Islet of Langerhans (tissue), 1 donor: ENCODE measurements around the gene TMEM37.
"Not testable (repeated sequence)": the region's sequence is repeated elsewhere in the genome, so short reads cannot be mapped to it uniquely, and the experiment has no call there.

Source experiments
- FAIRE-seq: peaks from one replicate; lab custom pipeline; 2011; peaks lifted over from hg19 to GRCh38; lab: Jason Lieb, UNC

Gene TMEM37, protein sequence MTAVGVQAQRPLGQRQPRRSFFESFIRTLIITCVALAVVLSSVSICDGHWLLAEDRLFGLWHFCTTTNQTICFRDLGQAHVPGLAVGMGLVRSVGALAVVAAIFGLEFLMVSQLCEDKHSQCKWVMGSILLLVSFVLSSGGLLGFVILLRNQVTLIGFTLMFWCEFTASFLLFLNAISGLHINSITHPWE

DNA sequence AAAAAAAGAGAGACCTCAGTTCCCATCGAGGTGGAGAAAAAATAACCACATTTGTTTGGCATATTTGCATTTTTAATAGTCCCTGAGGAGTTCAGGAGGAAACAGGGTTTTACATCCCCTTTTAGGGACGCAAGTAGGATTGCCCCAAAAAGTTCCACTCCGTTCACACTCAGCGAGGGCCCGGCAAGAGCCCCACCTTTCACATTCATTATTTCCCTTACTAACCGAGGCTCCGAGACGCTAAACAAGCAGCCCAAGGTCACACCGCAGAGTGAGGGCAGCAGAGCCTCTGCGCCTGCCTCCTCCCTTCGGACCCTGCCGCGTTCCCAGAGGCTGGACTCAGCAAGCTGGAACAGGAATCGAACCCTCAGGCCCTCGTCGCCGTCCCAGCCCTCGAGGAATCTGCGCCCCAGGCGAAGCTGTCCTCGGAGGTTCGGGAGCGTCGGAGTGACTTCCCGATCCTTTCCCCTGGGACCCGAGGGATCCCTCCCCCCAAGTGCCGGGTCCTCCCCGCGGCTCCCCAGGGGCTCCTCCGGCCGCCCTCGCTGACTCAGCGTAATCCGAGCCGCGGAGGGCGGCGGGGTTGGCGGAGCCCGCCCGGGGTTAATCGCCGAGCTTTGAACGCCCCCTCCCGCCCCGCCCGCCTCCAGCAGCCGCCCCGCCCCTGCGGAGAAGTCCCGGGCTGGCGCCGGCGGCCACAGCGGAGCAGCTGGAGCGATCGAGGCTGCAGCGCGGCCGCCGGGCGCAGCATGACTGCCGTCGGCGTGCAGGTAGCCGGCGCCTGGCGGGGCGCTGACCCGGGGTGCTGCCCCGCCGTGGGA lies at the start of gene TMEM37:
TMEM37 (plus strand) TSS at position 700 of the 821 bp plus-strand sequence; CDS start at position 750, 50 bp downstream.
- FAIRE-seq: no peak

DNA sequence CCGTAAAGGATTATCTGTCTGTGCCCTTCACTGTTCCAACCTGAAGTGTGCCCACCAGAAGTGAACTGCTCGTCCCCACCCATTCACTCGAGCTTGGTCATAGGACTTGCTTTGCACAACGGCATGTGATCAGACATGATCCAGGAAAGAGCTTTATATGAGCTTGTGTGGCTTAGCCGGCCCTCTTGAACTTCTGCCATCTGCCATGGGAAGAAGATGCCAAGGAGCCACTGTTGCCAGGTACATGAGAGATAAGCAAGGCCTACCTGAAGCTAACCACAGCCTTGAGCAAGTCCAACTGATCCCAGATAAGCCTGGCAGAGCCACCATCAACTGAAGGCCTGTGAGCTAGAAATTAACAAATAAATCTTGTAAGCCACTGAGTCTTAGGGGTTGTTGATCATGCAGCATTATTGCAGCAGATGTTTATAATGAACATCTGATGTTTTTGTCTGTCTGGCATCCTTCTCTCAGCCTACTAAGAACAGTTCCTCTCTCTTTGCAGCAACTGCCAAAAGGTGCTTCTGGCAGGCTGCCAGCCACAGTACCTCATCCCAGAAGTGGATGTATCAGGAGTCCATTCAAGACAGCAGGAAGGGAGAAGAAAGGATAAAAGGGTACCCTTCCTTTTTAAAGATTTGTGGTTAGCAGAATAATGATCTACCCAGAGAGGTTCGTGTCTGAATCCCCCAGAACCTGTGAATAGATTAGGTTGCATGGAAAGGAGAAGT lies 48.1 kb upstream of the TMEM37 start:
- FAIRE-seq: no peak

DNA sequence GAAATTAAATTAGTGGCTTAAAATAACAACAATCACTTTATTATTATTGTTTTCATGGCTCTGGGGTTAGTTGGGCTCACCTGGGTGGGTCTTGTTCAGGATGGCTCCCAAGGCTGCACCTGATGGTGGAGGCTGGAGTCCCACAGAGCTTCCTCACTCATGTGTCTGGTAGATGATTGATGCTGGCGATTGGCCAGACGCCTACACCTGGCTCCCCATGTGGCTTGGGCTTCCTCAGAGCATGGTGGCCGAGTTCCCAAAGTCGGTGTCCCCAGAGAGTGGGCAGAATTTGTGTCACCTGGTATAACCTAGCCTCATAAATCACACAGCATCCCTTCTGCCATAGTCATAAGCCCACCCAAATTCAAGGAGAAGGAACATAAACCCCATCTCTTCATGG lies 46.7 kb upstream of the TMEM37 start:
- no peak for FAIRE-seq

DNA sequence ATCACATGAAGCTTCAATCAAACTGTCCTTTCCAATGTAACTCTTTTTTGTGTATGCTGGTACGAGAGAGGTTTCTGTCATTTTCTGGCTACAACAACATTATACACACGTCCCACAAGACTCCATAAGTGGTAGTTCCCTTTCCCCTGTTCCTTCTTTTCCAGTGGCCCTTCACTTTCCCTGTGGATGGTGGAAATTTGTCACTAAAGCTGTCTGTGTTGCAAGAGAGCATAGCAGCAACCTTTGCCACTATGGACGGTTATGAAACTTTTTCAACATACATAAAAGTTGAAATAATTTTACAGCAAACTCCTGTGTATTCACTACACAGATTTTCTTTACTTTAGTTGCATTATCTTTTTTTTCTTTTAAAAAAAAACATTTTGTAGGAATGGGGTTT lies 46.2 kb upstream of the TMEM37 start:
- FAIRE-seq: no peak

DNA sequence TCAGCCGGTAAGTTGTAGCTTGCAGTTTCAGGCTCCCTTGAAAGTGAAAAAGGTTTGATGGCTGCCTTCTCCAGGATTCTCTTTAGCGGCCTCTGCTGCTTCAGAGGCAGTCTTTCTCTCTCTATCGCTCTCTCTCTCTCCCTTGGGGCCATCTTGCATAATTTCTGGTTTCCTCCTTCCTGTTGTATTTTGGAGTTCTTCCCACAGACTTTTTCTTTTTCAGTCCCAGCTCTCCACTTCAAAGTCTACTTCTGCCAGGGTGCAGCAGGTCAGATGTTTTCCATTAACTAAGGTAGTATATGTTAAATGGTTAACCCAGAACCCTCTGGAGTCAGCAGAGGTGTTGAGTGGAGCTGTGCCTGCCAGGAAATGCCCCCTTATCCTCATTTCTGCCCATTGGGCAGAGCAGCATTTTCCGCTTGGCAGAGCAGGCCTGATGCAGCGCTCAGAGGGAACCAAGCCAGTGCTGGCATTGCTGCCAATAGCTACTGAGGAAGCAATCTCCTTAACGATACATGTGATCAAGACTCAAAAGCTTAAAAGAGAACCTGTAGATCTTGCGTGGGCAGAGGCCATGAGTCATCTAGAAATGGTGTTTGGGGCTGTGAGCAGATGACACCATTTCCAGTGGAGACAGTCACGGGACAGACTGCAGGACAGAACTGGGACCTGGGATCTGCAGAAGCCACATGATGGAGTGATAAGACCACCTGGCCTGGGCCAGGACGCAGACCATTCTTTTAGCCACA lies 44.1 kb upstream of the TMEM37 start:
- FAIRE-seq: peak; percentile 79

DNA sequence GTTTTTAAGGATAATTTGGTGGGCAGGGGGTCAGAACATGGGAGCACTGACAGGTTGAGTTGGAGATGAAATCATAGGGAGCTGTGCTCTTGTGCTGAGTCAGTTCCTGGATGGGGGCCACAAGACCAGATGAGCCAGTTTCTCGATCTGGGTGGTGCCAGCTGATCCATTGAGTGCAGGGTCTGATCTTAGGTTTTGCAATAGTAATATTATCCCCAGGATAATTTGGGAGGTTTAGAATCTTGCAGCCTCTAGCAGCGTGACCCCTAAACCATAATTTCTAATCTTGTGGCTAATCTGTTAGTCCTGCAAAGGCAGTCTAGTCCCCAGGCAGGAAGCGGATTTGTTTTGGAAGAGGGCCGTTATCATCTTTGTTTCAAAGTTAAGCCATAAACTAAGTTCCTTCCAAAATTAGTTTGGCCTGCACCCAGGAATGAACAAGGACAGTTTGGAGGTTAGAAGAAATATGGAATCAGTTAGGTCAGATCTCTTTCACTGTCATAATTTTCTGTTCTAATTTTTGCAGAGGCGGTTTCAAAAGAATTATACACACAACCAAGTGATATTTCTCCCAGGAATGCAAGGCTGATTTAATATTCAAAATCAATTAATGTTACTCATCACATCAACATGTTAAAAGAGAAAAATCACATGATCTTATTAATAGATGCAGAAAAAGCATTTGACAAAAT lies 41.9 kb upstream of the TMEM37 start:
- no peak for FAIRE-seq

DNA sequence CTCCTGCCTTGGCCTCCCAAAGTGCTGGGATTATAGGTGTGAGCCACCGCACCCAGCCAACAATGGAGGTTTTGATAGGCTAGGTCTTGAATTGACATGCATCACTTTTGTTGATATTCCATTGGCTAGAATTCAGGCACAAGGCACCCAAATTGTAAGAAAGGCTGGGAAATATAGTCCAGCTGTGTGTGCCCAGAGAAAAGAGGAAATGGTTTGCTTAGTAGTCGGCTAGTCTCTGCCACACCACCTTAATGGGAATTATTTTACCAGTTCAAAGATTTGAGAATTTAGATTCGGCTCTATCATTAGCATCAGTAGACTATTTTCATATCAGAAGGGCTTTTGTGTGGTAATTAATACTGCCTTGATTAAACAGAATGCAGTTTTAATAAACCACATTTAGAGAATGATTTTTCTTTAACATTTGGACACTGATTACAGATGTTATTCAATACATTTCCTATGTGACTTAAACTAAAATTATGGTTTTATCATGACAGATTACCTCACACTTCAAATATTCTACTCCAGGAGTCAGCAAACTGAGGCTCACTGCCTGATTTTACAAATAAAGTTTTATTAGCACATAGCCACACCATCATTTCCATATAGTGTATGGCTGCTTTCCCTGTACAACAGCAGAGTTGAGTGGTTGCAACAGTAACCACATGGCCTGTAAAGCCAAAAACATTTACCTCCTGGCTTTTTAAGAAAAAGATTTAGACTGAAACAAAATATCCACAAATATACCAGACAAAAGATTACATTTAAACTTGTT lies 37.5 kb upstream of the TMEM37 start:
- no peak for FAIRE-seq

DNA sequence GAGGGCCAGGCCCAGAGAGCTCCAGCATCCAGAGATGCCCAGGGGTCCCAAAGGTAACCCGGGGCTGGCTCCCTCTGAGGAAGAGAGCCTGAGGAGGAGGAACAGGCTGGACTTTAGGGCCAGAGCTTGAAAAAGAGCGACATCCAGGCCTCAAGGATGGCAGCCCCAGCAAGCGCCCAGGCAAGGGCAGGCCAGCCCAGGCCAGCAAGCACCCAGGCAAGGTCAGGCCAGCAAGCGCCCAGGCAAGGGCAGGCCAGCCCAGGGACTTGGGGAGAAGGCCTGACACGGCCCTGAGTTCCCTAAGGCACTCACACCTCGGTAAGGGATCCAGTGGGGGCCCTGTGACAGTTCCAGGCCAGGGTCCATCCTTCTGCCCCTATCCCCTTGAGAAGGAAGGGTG lies 34.5 kb upstream of the TMEM37 start:
- FAIRE-seq: no peak

DNA sequence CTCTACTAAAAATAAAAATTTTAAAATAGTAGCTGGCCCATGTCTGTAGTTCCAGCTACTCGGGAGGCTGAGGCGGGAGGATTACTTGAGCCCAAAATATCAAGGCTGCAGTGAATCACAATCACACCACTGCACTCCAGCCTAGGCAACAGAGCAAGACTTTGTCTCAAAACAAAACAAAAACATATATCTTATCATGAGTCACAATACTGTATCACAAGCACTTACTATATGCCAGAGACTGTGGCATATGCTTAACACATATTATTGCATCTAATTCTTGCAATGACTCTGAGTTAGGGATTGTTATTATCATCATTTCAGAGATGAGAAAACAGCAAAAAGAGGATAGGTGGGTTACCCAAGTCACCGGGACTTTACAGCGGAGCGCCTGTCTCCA lies 29.5 kb upstream of the TMEM37 start:
- no peak for FAIRE-seq

DNA sequence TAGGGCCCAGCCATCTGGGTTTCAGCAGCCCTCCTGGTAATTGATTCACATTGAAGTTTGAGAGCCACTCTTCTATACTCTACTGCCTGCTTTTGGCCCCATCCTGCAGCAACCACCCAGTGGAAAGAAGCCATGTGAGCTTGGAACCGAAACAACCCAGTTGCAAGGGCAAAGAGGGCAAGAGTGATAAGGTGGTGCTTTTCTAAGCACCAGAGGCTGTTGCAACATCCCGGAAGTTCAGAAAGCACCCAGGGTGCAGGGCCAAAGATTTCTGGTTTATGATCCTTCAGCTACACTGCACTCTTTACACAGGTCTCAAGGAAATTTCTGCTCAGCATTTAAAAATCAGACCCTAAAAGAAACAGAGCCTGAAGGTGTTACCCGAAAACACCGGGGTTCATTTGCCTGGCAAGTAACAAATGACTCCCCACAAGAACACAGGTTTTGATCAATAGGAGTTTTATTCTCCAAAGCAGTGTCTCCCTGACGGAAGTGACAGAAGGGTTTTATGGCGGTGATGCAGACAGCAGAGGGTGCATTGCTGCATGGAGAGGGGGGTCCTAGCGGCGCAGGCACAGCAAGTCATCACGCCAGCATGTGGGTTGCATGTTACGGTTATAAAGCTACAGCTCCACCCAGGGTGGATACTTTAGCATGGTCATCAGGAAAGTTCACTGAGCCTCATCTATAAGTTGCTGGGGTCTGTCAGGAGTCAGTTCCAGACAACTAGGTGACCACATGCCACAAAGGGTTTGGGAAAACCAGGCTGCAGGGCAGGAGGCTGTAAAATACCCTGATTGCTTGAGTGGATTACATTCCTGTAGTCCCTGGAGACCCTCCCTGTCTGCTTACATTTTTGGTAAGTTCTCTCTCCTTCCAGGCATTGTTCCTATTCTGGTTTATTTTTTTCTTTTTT lies 28.8 kb upstream of the TMEM37 start:
- no peak for FAIRE-seq

DNA sequence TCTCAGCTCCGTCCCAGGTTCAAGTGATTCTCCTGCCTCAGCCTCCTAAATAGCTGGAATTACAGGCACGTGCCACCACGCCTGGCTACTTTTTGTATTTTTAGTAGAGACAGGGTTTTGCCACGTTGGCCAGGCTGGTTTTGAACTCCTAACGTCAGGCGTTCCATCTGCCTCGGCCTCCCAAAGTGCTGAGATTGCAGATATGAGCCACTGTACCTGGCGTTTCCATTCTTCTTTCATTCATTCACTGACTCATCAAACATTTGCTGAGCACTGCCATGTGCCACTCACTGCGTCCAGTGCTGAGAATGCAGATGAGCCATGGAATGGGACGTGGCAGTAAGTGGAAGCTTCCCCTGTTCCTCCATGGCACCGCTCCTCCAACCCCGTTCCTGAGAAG lies 28.0 kb upstream of the TMEM37 start:
- not testable (repeated sequence) for FAIRE-seq

DNA sequence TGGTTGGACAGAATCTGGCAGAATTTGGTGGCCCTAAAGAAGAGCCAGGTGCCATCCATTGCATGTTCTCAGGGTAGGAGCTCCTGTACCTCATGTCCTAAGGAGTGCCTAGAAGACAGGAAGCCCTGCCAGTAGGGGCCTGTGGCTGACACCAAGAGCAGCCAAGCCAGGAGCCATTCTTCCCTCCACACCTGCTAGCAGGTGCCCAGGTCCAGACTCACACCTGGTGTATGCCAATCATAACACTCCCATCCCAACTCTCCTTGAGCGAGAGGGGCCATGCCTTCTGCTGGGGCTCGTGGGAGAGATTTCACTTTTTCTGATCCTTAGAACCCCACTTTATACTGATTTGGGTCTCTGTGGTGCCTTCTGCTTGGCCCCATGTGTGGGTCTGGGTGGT lies 26.5 kb upstream of the TMEM37 start:
- FAIRE-seq: no peak

DNA sequence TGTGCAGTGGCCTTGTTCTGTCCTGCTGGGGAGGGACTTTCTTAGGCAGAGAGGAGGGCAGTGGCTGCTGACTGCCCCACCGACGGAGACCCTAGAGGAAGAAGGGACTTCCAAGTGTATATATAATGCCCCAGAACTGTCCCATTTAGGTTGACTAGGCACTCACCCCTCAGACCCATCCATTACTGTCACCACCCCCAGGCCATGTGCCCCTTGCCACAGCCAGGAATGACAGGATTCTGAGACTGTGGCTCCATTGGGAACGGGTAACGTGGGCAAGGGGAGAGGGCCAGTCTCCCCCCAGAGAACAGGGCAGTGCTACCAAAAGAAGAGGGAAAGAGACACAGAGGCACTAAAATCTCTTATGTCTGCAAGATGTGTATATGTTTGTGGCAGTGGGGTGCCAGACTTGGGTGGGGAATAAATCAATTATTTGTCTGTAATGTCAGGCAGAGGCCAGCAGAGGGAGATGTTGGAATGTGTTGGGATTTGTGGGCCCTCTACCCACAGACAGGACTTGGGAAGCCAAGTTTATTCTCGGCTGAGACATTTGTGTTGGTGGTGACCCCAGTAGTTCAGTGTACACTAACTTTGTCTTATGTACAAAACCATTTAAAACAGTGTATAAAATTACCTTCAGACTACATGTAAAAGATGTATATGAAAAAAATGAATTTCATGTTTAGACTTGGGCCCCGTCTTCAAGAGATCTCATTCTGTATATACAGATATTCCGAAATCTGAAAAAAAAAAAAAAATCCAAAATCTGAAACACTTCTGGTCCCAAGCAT lies 24.0 kb upstream of the TMEM37 start:
- FAIRE-seq: peak; percentile 97

DNA sequence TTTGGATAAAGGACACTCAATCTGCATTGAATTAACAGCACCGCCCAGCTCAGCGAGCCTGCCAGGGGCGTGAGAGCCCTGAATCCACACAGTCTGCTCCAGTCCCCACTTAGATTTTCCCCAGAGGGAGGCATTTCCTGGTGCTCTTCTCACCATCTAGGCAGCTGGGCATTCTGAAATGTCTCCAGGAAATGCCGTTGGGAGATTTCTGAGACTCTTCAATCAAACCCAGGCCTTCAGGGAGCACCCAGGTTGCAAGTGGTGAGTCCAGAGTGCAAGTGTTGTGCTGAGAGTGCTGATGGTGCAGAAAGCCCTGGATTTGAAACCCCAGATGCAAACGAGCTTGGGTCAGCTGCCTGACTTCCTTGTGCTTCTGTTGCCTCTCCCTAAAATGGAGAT lies 23.4 kb upstream of the TMEM37 start:
- no peak for FAIRE-seq

DNA sequence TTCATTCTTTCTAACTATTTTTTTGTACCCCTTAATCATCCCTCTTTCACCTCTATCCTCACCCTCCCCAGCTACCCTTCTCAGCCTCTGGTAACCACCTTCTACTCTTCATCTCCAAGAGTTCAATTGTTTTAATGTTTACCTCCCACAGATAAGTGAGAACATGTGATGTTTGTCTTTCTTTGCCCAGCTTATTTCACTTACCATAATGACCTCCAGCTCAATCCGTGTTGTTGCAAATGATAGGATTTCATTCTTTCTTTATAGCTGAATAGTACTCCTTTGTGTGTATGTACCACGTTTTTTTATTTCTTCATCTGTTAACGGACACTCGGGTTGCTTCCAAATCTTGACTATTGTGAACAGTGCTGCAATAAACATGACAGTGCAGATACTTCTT lies 22.1 kb upstream of the TMEM37 start:
- FAIRE-seq: no peak

DNA sequence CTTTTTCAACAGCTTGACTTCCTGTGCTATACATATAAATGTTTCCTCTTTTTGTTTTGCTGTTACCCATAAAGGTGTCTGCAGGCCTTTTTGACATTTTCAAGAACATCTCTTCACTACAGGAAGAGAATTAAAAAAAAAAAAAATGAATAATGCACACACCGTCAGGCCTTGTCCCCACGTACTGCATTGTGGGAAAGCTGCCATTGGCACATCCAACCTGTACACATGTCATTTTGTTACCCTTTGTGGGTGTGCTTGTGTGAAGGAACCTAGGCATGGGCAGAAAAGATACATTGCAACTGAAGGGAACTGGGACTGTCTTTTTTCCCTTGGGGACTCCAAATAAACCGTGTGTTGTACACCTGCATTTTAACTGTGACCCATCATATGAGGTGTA lies 16.8 kb upstream of the TMEM37 start:
- FAIRE-seq: no peak

DNA sequence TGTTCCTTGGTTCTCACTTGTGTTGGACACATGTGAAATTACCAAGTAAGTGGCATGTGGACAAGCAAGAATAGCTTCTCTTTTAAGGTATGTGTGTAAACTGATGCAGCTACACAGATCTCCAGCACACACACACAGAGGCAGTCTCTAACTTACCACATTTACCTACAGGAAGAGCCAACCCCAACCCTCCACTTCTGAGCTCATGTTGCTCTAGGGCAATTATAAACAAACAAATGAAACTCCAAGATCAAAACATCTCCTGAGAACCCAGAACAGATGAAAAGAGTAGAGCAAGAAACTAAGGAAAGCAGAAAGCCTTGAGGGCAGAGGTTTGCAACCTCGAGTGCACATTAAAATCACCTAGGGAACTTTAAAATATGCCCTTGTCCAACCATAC lies 16.0 kb upstream of the TMEM37 start:
- FAIRE-seq: no peak

DNA sequence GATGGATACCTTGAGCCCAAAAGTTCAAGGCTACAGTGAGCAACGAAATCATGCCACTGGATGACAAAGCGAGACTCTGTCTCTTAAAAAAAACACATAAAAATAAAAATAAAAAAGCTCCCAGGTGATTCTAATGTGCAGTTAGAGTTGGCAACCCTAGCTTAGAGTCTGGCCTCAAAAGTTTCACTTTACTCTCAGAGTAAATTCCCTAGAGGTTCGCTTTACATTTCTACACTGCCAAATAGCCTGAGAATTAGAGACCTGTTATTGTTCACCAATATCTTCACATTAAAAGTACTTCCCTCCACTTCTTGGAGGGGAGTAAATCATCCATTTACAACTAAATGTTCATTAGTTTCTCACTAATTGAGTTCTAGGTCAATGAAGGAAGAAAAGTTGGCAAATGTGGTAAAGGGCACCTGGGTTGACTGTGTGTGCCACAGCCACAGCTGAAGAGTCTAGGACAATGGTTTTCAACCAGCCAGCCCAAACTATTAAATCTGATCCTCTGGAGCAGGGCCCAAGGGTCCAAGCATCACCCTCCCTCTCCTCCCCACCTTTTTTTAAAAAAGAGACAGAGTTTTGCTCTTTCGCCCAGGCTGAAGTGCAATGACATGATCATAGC lies 15.2 kb upstream of the TMEM37 start:
- no peak for FAIRE-seq

DNA sequence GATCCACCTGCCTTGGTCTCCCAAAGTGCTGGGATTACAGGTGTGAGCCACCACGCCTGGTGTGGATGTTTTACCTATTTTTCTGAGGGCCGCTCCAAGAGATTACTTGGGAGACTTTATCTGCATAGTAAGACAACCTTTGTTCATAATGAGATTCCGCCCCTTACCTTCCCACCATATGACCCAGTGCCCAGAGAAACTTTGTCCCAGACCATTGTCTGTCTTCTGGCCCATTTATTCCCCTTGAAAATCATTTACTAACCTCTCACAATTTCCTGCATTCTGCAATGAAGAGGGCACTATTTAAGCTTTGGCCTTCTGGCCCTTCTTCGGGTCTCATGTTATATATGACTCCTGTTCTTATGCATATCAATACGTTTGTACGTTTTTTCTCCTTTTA lies 13.7 kb upstream of the TMEM37 start:
- no peak for FAIRE-seq
